Measurements from ENCODE around the gene PIK3CB.

DNA sequence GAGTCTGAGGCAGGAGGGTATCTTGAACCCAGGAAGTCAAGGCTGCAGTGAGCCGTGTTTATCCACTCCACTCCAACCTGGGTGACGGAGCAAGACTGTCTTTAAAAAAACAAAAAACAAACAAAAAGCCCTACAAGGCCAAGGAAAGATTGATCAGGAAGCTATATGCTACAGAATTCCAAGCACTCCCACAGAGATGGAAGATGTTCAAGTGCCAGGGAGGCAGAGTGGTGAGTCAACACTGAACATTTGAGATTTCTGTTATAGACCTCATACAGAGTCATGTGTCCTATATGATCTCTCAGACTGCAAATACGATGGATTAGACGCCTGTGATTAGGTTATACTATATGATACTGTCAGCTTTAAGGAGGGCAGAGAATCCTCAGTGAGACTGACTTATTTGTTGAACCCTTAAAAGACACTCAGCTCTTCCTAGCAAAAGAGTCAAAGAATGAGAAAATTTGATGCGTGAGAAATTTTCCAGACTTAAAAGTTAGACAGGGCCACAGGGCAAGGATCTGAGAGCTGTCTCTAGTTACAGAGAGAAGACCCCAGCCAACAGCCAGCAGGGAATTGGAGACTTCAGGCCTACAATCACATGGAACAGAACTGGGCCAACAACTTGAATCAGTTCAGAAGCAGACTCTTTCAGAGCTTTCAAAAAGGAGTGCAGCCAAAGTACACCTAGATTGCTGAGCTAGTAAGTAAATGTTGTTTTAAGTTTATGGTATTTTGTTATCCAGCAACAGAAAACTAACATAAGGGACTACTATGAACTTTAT is 107.6 kb downstream of the PIK3CB start:
- TF ChIP-seq MAX (IDR thresholded peaks at IDR 0.05) (no peak), CTCF (IDR thresholded peaks at IDR 0.05; ENCODE audit: low read depth, low read length, missing input control) (no peak), RXRA (IDR thresholded peaks at IDR 0.05) (no peak), EGR1 (IDR thresholded peaks at IDR 0.05; ENCODE audit: low read depth in 2 of 2) (no peak), RAD21 (IDR thresholded peaks at IDR 0.05) (no peak)
- TF ChIP-seq, protein P1, sequence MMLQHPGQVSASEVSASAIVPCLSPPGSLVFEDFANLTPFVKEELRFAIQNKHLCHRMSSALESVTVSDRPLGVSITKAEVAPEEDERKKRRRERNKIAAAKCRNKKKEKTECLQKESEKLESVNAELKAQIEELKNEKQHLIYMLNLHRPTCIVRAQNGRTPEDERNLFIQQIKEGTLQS (IDR thresholded peaks at IDR 0.05), result no peak

Data from liver (tissue), 3 donors.